GM20000 (cell line): ENCODE measurements around the gene NBL1.
A peak's percentile ranks its signal among the peaks of the same experiment; 100 is the strongest.

Experiments used
- DNase-seq: peaks from one replicate; pipeline ENCODE4 v3.0.0; 2012; ENCODE audit warnings: low spot score
- TF ChIP-seq, protein P1 (sequence below): IDR thresholded peaks from 2 replicates; pipeline ENCODE4 v1.5.1; 2012; ENCODE audit warnings: mild to moderate bottlenecking, control low read depth; ENCODE audit errors: extremely low read depth, missing control alignments

NBL1 gene

DNA sequence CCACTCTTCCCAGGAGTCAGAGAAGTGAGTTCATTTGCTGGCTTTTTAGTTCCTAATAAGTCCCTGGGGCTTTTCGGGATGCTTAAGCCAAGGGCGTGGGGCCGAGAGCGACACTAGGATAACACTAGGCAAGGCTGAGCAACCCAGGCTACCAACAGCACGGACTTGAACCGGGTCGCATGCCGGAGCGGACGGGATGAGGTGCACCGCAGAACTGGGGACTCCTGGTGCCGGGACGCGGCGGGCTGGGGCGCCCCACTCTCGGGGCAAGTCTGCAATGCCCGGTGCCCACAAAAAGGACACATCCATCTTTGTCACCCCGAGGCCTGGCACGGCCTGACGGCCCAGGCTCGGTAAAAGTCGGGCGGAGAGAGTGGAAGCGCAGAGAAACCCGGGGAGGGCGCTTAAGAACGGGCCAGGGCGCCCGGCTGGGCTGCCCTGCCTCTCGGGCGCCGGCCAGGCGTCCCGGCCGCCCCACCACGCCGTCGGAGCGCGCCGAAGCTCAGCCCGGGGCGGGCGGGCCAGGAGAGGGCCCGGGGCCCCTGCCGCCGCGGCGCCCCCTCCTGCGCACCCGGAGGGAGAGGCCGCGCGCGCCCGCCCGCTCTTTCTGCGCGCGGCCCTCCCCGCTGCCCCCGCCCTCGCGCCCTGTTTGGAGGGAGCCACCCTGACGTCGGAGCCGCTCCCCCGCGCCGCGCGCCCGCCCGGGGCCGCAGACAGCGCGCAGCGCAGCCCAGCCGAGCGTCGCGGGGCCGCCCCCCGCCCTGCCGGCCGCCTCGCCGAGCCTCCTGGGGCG lies at the start of gene NBL1:
Gene NBL1 (plus strand): TSS at position 710 of the 793 bp plus-strand sequence. CDS start 10,720 bp downstream, outside the sequence.
- peak; percentile 86 for DNase-seq
- TF ChIP-seq, protein P1, sequence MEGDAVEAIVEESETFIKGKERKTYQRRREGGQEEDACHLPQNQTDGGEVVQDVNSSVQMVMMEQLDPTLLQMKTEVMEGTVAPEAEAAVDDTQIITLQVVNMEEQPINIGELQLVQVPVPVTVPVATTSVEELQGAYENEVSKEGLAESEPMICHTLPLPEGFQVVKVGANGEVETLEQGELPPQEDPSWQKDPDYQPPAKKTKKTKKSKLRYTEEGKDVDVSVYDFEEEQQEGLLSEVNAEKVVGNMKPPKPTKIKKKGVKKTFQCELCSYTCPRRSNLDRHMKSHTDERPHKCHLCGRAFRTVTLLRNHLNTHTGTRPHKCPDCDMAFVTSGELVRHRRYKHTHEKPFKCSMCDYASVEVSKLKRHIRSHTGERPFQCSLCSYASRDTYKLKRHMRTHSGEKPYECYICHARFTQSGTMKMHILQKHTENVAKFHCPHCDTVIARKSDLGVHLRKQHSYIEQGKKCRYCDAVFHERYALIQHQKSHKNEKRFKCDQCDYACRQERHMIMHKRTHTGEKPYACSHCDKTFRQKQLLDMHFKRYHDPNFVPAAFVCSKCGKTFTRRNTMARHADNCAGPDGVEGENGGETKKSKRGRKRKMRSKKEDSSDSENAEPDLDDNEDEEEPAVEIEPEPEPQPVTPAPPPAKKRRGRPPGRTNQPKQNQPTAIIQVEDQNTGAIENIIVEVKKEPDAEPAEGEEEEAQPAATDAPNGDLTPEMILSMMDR = no peak

GRCh38 chr1:19596065-19596713 lies 47.9 kb upstream of the NBL1 start:
- TF ChIP-seq, protein P1 = no peak
- DNase-seq = no peak

DNA sequence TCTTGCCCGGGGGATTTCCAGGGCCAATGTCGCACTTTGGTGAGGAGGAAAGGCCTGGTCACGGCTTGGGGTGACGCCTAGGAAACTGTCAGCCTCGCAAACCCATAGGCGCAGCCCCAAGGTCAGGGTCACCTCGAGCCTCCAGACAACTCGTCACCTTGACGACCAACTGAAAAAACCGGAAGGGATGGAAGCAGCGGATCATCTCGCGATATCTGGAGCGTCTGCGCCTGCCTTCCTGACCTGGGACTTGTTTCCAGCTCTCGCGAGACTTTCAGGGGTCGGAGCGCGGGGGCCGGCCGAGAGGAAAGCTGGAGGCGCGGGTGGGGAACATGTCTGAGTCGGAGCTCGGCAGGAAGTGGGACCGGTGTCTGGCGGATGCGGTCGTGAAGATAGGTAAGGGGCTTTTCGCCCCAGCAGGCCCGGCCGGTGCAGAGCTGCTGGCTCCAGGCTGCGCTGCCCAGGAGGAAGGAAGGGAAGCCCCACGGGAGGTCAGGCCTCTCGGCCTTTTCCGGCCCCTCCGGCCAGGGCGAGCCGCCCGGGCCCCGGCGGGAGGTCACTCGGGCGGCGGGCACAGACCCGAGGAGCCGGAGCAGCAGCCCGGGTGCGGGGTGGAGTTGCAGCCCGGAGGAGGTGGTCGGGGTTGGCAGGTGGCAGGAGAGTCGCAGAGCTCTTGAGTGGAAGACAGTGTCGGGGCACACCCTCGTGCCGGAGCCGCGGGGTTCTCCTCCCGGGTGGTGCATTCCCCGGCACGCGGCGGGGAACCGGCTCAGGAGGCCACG lies 47.2 kb upstream of the NBL1 start:
- TF ChIP-seq, protein P1 = no peak
- DNase-seq = peak; percentile 96

- TF ChIP-seq, protein P1 = no peak
- DNase-seq = peak; percentile 52
Measured at GRCh38 chr1:19597496-19598309, 46.4 kb upstream of the NBL1 start.

DNA sequence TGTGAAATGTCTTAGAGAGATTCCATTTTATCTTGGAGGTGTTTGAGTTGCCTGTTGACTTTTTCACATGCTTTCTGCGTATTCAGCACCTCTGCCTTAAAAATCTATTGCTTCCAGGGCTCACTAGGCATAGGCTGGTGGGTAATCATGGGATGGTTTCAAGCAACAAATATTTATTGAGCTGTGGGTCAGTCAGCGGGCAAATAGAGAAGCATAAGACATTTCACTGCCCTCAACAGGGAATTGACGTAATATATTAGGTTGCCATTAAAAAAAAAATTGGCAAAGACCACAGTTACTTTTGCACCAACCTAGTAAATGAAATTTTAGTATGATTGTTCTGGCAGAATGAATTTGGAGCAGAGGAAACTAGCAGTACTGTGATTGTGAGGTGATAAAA lies 44.3 kb upstream of the NBL1 start:
- no peak for DNase-seq

GRCh38 chr1:19602486-19602885 lies 41.6 kb upstream of the NBL1 start:
- TF ChIP-seq, protein P1 = no peak
- no peak for DNase-seq

More for the DNA sequence above, 44.3 kb upstream of the NBL1 start:
- TF ChIP-seq, protein P1 = no peak
